GM10266 (cell line): ENCODE results near the gene MIER1.
"Not testable (repeated sequence)": the region's sequence is repeated elsewhere in the genome, so short reads cannot be mapped to it uniquely, and the experiment has no call there.

Experiments
- DNase-seq: peaks from one replicate; pipeline ENCODE4 v3.0.0; 2012; ENCODE audit errors: extremely low spot score
- CTCF ChIP-seq: IDR thresholded peaks from 2 replicates; pipeline ENCODE4 v1.5.1; 2012; ENCODE audit warnings: mild to moderate bottlenecking, low read depth; ENCODE audit not compliant: control insufficient read depth, insufficient read depth; ENCODE audit errors: missing control alignments

The MIER1 gene

GRCh38 chr1:66947267-66947666 lies 22.5 kb downstream of the MIER1 start:
- no peak for TF ChIP-seq CTCF
- DNase-seq, result no peak

GRCh38 chr1:66951513-66951912 lies 26.7 kb downstream of the MIER1 start:
- no peak for TF ChIP-seq CTCF
- no peak for DNase-seq

GRCh38 chr1:66954208-66954607 lies 29.4 kb downstream of the MIER1 start:
- no peak for TF ChIP-seq CTCF
- no peak for DNase-seq

GRCh38 chr1:66957938-66958337 lies 33.1 kb downstream of the MIER1 start:
- no peak for DNase-seq
- TF ChIP-seq CTCF, result no peak

GRCh38 chr1:66966188-66966873 lies 41.5 kb downstream of the MIER1 start:
- not testable (repeated sequence) for DNase-seq

- no peak for DNase-seq
- TF ChIP-seq CTCF, result no peak
These were observed 43.8 kb downstream of the MIER1 start for GRCh38 chr1:66968574-66968973.

- no peak for TF ChIP-seq CTCF
- no peak for DNase-seq
These were observed 53.4 kb downstream of the MIER1 start for GRCh38 chr1:66978201-66978600.

GRCh38 chr1:66979621-66980020 lies 54.8 kb downstream of the MIER1 start:
- not testable (repeated sequence) for DNase-seq
